ENCODE data around the gene DPEP3. TPM values are rescaled to one million over a fixed set of nuclear protein-coding genes. Genes with fewer than 3 reads are reported as not detected.

Gene DPEP3
- total and polyA plus RNA-seq, 10 of the 15 experiments (the other 5 are each of a cell fraction or from before 2014, with no cell fraction given): not detected

- Histone ChIP-seq H3K9me3 (replicated peaks; ENCODE audit: control insufficient read depth, insufficient read depth, low read length) (no peaks in the 10 kb centered on the region), H3K9ac (ENCODE audit: control insufficient read depth, insufficient read depth, low read length) (no peak overlapping the region), H3K4me2 (ENCODE audit: control insufficient read depth, insufficient read depth) (no peak overlapping the region), H3K4me1 (ENCODE audit: control insufficient read depth, insufficient read depth, low read length) (peaks cover 7% of the 10 kb centered on the region), H3K27ac (ENCODE audit: control insufficient read depth, insufficient read depth) (no peak overlapping the region), H3K79me2 (ENCODE audit: control insufficient read depth, insufficient read depth, low read length) (peaks cover 21% of the 10 kb centered on the region), H4K20me1 (ENCODE audit: control insufficient read depth, insufficient read depth) (no peaks in the 10 kb centered on the region), H3K4me3 (no peak overlapping the region), H3K36me3 (ENCODE audit: control insufficient read depth in 2 of 2, insufficient read depth in 2 of 2, low read length in 1 of 2) (peaks cover 0 to 5% of the 10 kb centered on the region in 2 experiments; a peak in 2 of 4 replicates), H2AFZ (ENCODE audit: control insufficient read depth, low read depth, low read length) (no peak overlapping the region), H3K27me3 (replicated peaks in 1 of 2; ENCODE audit: control insufficient read depth in 2 of 2, insufficient read depth in 2 of 2, low read length in 1 of 2) (no peaks in the 10 kb centered on the region)
- BruUV-seq (replicated peaks): no TSS peak
- ChIA-PET POLR2A (interaction anchor here (0.6 to 1.1 kb wide), 2 partner anchors 15 to 55 kb away, joined by 3 to 4 read pairs; no protein-coding TSS in a partner anchor), SMC1A (ENCODE audit: uncharacterized antibody, unreplicated experiment) (interaction anchor here (0.9 to 1.3 kb wide), 3 partner anchors 24 to 100 kb away, joined by 3 to 4 read pairs (median 4); no protein-coding TSS in a partner anchor), RAD21 (ENCODE audit: unreplicated experiment) (interaction anchor here (0.6 kb wide), 1 partner anchor 87 kb away, joined by 3 read pairs; no protein-coding TSS in a partner anchor), CTCF (interaction anchor here (0.7 to 2.5 kb wide), 9 partner anchors 12 to 398 kb away, joined by 3 to 9 read pairs (median 5); no protein-coding TSS in a partner anchor)
- FAIRE-seq: no peak
- TF ChIP-seq SMAD5 (IDR thresholded peaks at IDR 0.05; ENCODE audit: low read depth) (0 out of 2 replicates have a peak, but pooled peaks have one; percentile 11), RBBP5 (conservative IDR thresholded peaks at IDR 0.05) (no peak)
- DNase-seq (ENCODE audit: low read depth, low spot score): no peak
- ATAC-seq: no peak
- in situ Hi-C loops (cut with MboI) (no loop called here), intact Hi-C loops (cut with micrococcal nuclease; ENCODE audit: unreplicated experiment) (no loop called here)
- WGBS (ENCODE audit: insufficient coverage, insufficient replicate concordance, low lambda C conversion rate, missing lambda C conversion rate): 96% methylated on average over 5 of the region's 5 CpGs
These were observed 39.7 kb downstream of the DPEP3 start for GRCh38 chr16:67940446-67941089.

GRCh38 chr16:67939507-67940445 is 40.5 kb downstream of the DPEP3 start:
- Histone ChIP-seq H3K9ac (ENCODE audit: control insufficient read depth, insufficient read depth, low read length) (no peak overlapping the region), H4K20me1 (ENCODE audit: control insufficient read depth, insufficient read depth) (no peaks in the 10 kb centered on the region), H3K4me1 (ENCODE audit: control insufficient read depth, insufficient read depth, low read length) (peaks cover 12% of the 10 kb centered on the region), H3K4me3 (no peak overlapping the region), H3K79me2 (ENCODE audit: control insufficient read depth, insufficient read depth, low read length) (peaks cover 28% of the 10 kb centered on the region), H3K4me2 (ENCODE audit: control insufficient read depth, insufficient read depth) (no peak overlapping the region), H3K9me3 (replicated peaks; ENCODE audit: control insufficient read depth, insufficient read depth, low read length) (no peaks in the 10 kb centered on the region), H3K27ac (ENCODE audit: control insufficient read depth, insufficient read depth) (no peak overlapping the region), H3K36me3 (ENCODE audit: control insufficient read depth in 2 of 2, insufficient read depth in 2 of 2, low read length in 1 of 2) (peaks cover 4 to 5% of the 10 kb centered on the region in 2 experiments; a peak in 3 of 4 replicates), H2AFZ (ENCODE audit: control insufficient read depth, low read depth, low read length) (no peak overlapping the region), H3K27me3 (replicated peaks in 1 of 2; ENCODE audit: control insufficient read depth in 2 of 2, insufficient read depth in 2 of 2, low read length in 1 of 2) (no peaks in the 10 kb centered on the region)
- ChIA-PET RAD21 (ENCODE audit: unreplicated experiment) (interaction anchor here (0.5 kb wide), 1 partner anchor 98 kb away, joined by 3 read pairs; no protein-coding TSS in a partner anchor), CTCF (interaction anchor here (1.3 to 2.5 kb wide), 4 partner anchors 25 to 101 kb away, joined by 4 to 9 read pairs (median 6); no protein-coding TSS in a partner anchor), SMC1A (ENCODE audit: uncharacterized antibody, unreplicated experiment) (interaction anchor here (0.7 to 1.3 kb wide), 3 partner anchors 49 to 101 kb away, joined by 3 to 4 read pairs (median 3); no protein-coding TSS in a partner anchor), POLR2A (interaction anchor here (1.1 kb wide), 1 partner anchor 56 kb away, joined by 3 read pairs; no protein-coding TSS in a partner anchor)
- intact Hi-C loops (cut with micrococcal nuclease; ENCODE audit: unreplicated experiment): loop anchor here (5.0 kb wide), 1 partner anchor 103 kb away; no protein-coding TSS in a partner anchor
- no peak for DNase-seq (ENCODE audit: low read depth, low spot score)
- in situ Hi-C loops (cut with MboI): no loop called here
- BruUV-seq (replicated peaks): no TSS peak
- WGBS (ENCODE audit: insufficient coverage, insufficient replicate concordance, low lambda C conversion rate, missing lambda C conversion rate): 77% methylated on average over 32 of the region's 33 CpGs
- no peak for ATAC-seq
- no peak for FAIRE-seq
- TF ChIP-seq SUZ12 (IDR thresholded peaks at IDR 0.05; ENCODE audit: unreplicated experiment) (no peak), USF2 (IDR thresholded peaks at IDR 0.05; ENCODE audit: borderline replicate concordance, low read depth, low read length) (peak; percentile 7; the same call in 1 of the 2 replicates), TCF12 (IDR thresholded peaks at IDR 0.05; ENCODE audit: low read depth, low read length) (0 out of 2 replicates have a peak, but pooled peaks have one; percentile 33), MAX (IDR thresholded peaks at IDR 0.05; ENCODE audit: low read depth, low read length) (no peak), CHD4 (IDR thresholded peaks at IDR 0.05) (no peak), NFYB (IDR thresholded peaks at IDR 0.05; ENCODE audit: insufficient read depth, low read depth, low read length) (no peak), HDGF (IDR thresholded peaks at IDR 0.05) (no peak), MYB (IDR thresholded peaks at IDR 0.05; ENCODE audit: borderline replicate concordance, low read depth, low read length) (no peak)

Measured in GM12878 (cell line).